Mesothelial cell of epicardium (in vitro differentiated cells): ENCODE results near the gene KRTAP29-1. TPM values are rescaled to one million over a fixed set of nuclear protein-coding genes. Genes with fewer than 3 reads are reported as not detected.

Experiments
- DNase-seq, 2 experiments: peaks; one replicate each; pipeline ENCODE4 v3.0.0; 2021; ENCODE audit warnings: low spot score in 2 of 2; ENCODE audit not compliant: unreplicated experiment in 2 of 2
- H3K27ac Mint-ChIP-seq: 2 replicates; pipeline ENCODE4 v1.8.0; 2021; ENCODE audit warnings: mixed read lengths
- H3K27me3 Mint-ChIP-seq: 2 replicates; pipeline ENCODE4 v1.8.0; 2021; ENCODE audit warnings: low read depth, mixed read lengths
- H3K36me3 Mint-ChIP-seq: 2 replicates; pipeline ENCODE4 v1.8.0; 2021; ENCODE audit warnings: mixed read lengths
- H3K4me1 Mint-ChIP-seq: 2 replicates; pipeline ENCODE4 v1.8.0; 2021; ENCODE audit warnings: mixed read lengths
- H3K4me3 Mint-ChIP-seq: 2 replicates; pipeline ENCODE4 v1.8.0; 2021; ENCODE audit warnings: mild to moderate bottlenecking, moderate library complexity, mixed read lengths
- H3K9me3 Mint-ChIP-seq: 2 replicates; pipeline ENCODE4 v1.8.0; 2021; ENCODE audit warnings: mixed read lengths
- total RNA-seq: library from RNA; stranded (reverse); gene quantifications from 3 replicates; pipeline ENCODE4 v1.2.1, GENCODE V29; 2021
- TF ChIP-seq, protein P1 (sequence below): fragments of 200-600 bp; sonication (generic); IDR thresholded peaks from one replicate; pipeline ENCODE4 v1.5.0; 2021; ENCODE audit warnings: antibody characterized with exemption; ENCODE audit not compliant: unreplicated experiment

Gene KRTAP29-1
- total RNA-seq, 1 donor from 2014 or later, result not detected

DNA sequence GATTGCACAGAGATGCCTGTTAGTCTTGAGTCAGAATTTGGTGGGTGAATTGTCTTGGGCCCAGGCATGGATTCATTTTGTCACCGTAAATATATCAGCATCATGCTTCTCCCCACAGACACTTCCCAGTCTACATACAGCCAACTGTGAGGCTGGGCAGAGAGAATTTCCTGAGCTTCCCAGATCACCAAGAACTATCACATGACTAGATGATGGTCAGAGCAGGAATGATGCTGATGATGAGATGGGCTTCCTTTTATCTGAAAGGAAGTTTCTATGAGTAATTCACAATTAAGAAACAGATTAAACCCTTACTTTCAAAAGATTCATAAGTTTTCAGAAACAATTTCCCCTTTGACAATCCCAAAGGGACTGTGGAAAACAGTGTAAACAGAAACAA is 47.8 kb downstream of the KRTAP29-1 start:
- H3K36me3 Mint-ChIP-seq, result no peaks in the 10 kb centered on the region
- peaks cover 59% of the 10 kb centered on the region for H3K27me3 Mint-ChIP-seq
- no peak for DNase-seq
- no peak overlapping the region for H3K27ac Mint-ChIP-seq
- H3K4me1 Mint-ChIP-seq, result peaks cover 7% of the 10 kb centered on the region
- no peak overlapping the region for H3K4me3 Mint-ChIP-seq
- H3K9me3 Mint-ChIP-seq, result no peaks in the 10 kb centered on the region
- TF ChIP-seq, protein P1, sequence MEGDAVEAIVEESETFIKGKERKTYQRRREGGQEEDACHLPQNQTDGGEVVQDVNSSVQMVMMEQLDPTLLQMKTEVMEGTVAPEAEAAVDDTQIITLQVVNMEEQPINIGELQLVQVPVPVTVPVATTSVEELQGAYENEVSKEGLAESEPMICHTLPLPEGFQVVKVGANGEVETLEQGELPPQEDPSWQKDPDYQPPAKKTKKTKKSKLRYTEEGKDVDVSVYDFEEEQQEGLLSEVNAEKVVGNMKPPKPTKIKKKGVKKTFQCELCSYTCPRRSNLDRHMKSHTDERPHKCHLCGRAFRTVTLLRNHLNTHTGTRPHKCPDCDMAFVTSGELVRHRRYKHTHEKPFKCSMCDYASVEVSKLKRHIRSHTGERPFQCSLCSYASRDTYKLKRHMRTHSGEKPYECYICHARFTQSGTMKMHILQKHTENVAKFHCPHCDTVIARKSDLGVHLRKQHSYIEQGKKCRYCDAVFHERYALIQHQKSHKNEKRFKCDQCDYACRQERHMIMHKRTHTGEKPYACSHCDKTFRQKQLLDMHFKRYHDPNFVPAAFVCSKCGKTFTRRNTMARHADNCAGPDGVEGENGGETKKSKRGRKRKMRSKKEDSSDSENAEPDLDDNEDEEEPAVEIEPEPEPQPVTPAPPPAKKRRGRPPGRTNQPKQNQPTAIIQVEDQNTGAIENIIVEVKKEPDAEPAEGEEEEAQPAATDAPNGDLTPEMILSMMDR, result no peak

Other genes with a start within 250 kb of the KRTAP29-1 start
- gene KRTAP2-2, start 247.6 kb downstream of the KRTAP29-1 start, total RNA-seq, result not detected in 3 replicates
- 0.45 to 0.91 TPM (median 0.69 TPM) in 3 replicates for gene KRTAP2-3, start 242.7 kb downstream of the KRTAP29-1 start, total RNA-seq
- gene KRTAP2-4, start 237.0 kb downstream of the KRTAP29-1 start, total RNA-seq, result not detected in 3 replicates
- not detected in 3 replicates for gene KRTAP4-7, start 218.7 kb downstream of the KRTAP29-1 start, total RNA-seq
- gene KRTAP4-8, start 204.7 kb downstream of the KRTAP29-1 start, total RNA-seq, result not detected in 3 replicates
- not detected in 3 replicates for gene KRTAP4-16, start 200.6 kb downstream of the KRTAP29-1 start, total RNA-seq
- not detected in 3 replicates for gene KRTAP4-9, start 197.5 kb downstream of the KRTAP29-1 start, total RNA-seq
- not detected in 3 replicates for gene KRTAP4-11, start 184.5 kb downstream of the KRTAP29-1 start, total RNA-seq
- gene KRTAP4-12, start 178.7 kb downstream of the KRTAP29-1 start, total RNA-seq, result not detected in 3 replicates
- not detected in 3 replicates for gene KRTAP4-6, start 162.3 kb downstream of the KRTAP29-1 start, total RNA-seq
- gene KRTAP4-5, start 153.0 kb downstream of the KRTAP29-1 start, total RNA-seq, result not detected in 3 replicates
- gene KRTAP4-4, start 142.1 kb downstream of the KRTAP29-1 start, total RNA-seq, result not detected in 3 replicates
- gene KRTAP4-3, start 134.6 kb downstream of the KRTAP29-1 start, total RNA-seq, result not detected in 3 replicates
- gene KRTAP4-2, start 124.6 kb downstream of the KRTAP29-1 start, total RNA-seq, result not detected in 3 replicates
- gene KRTAP4-1, start 117.9 kb downstream of the KRTAP29-1 start, total RNA-seq, result not detected in 3 replicates
- not detected in 3 replicates for gene KRTAP9-1, start 113.0 kb downstream of the KRTAP29-1 start, total RNA-seq
- gene KRTAP9-2, start 76.2 kb downstream of the KRTAP29-1 start, total RNA-seq, result not detected in 3 replicates
- not detected in 3 replicates for gene KRTAP9-3, start 70.4 kb downstream of the KRTAP29-1 start, total RNA-seq
- not detected in 3 replicates for gene KRTAP9-8, start 64.9 kb downstream of the KRTAP29-1 start, total RNA-seq
- not detected in 3 replicates for gene KRTAP9-4, start 53.2 kb downstream of the KRTAP29-1 start, total RNA-seq
- not detected in 3 replicates for gene KRTAP9-9, start 47.5 kb downstream of the KRTAP29-1 start, total RNA-seq
- not detected in 3 replicates for gene KRTAP9-6, start 37.5 kb downstream of the KRTAP29-1 start, total RNA-seq
- not detected in 3 replicates for gene KRTAP9-7, start 27.2 kb downstream of the KRTAP29-1 start, total RNA-seq
- gene KRTAP16-1, start 6.5 kb upstream of the KRTAP29-1 start, total RNA-seq, result not detected in 3 replicates
- gene KRTAP17-1, start 12.9 kb upstream of the KRTAP29-1 start, total RNA-seq, result not detected in 3 replicates
- not detected in 3 replicates for gene KRT33A, start 48.0 kb upstream of the KRTAP29-1 start, total RNA-seq
- not detected in 3 replicates for gene KRT33B, start 67.0 kb upstream of the KRTAP29-1 start, total RNA-seq
- not detected in 3 replicates for gene KRT34, start 79.5 kb upstream of the KRTAP29-1 start, total RNA-seq
- not detected in 3 replicates for gene KRT31, start 94.8 kb upstream of the KRTAP29-1 start, total RNA-seq
- gene KRT37, start 121.7 kb upstream of the KRTAP29-1 start, total RNA-seq, result not detected in 3 replicates
- not detected in 3 replicates for gene KRT38, start 138.1 kb upstream of the KRTAP29-1 start, total RNA-seq
- gene KRT32, start 164.5 kb upstream of the KRTAP29-1 start, total RNA-seq, result not detected in 3 replicates
- not detected in 3 replicates for gene KRT35, start 178.3 kb upstream of the KRTAP29-1 start, total RNA-seq
- not detected in 3 replicates for gene KRT36, start 187.1 kb upstream of the KRTAP29-1 start, total RNA-seq
- 5.3 to 7.0 TPM (median 6.3 TPM) in 3 replicates for gene KRT13, start 202.8 kb upstream of the KRTAP29-1 start, total RNA-seq
- 8.5 to 10.2 TPM (median 8.7 TPM) in 3 replicates for gene KRT15, start 216.0 kb upstream of the KRTAP29-1 start, total RNA-seq
- 366 to 377 TPM (median 368 TPM) in 3 replicates for gene KRT19, start 225.5 kb upstream of the KRTAP29-1 start, total RNA-seq